A549 (cell line): Measurements from ENCODE around the gene ULK4. TPM values are rescaled to one million over a fixed set of nuclear protein-coding genes. Genes with fewer than 3 reads are reported as not detected.

Experiments used
- ATAC-seq, 2 experiments: fragments of 200-7000 bp in 1 of 2; fragments of >200 bp in 1 of 2; cut with Nextera tagmentation in 1 of 2; cut with Tn5 transposase in 1 of 2; 3 replicates each; pipeline versions ENCODE4 v1.8.0 to v1.9.1; 2018 to 2020; ENCODE audit warnings: mild to moderate bottlenecking in 1 of 2, moderate library complexity in 1 of 2
- CTCF ChIA-PET: fragments of 300-600 bp; sonication (Branson Sonifier 250); formaldehyde crosslinking; extraction: SDS; loops from one replicate; lab custom pipeline; 2021; ENCODE audit warnings: antibody characterized with exemption, inconsistent platforms; lab: Yijun Ruan, JAX
- POLR2A ChIA-PET: fragments of 350-600 bp; formaldehyde crosslinking; extraction: SDS; loops from one replicate; lab custom pipeline; 2021; ENCODE audit warnings: antibody characterized with exemption, inconsistent platforms; lab: Yijun Ruan, JAX
- DNase-seq, 2 experiments: peaks; one replicate each; pipeline versions ENCODE4 v3.0.0 to v3.0.0-alpha.2; 2011 to 2016; ENCODE audit warnings: low read depth in 1 of 2, low spot score in 1 of 2
- FAIRE-seq: peaks from 2 replicates; lab custom pipeline; 2011; peaks lifted over from hg19 to GRCh38; lab: Jason Lieb, UNC
- H3K27ac ChIP-seq, 2 experiments: fragments of >200 bp; sonication (Bioruptor Twin); formaldehyde crosslinking; 3 replicates each; pipeline ENCODE4 v1.5.1; 2016 to 2017
- H3K4me1 ChIP-seq: fragments of >200 bp; sonication (Bioruptor Twin); formaldehyde crosslinking; 3 replicates; pipeline ENCODE4 v1.6.1; 2016
- H3K4me2 ChIP-seq: fragments of >200 bp; sonication (Bioruptor Twin); formaldehyde crosslinking; 3 replicates; pipeline ENCODE4 v1.6.1; 2016
- H3K4me3 ChIP-seq: fragments of >200 bp; sonication (Bioruptor Twin); formaldehyde crosslinking; 3 replicates; pipeline ENCODE4 v1.5.1; 2016
- H3K9me3 ChIP-seq: fragments of >200 bp; sonication (Bioruptor Twin); formaldehyde crosslinking; 3 replicates; pipeline ENCODE4 v1.6.1; 2016
- BHLHE40 ChIP-seq: IDR thresholded peaks from 2 replicates; pipeline ENCODE4 v1.6.1; 2012; ENCODE audit warnings: low read depth, low read length, inconsistent platforms
- EHF ChIP-seq: fragments of 250-450 bp; sonication (Bioruptor Pico); IDR thresholded peaks from 2 replicates; pipeline ENCODE4 v1.5.0; 2020; ENCODE audit warnings: mild to moderate bottlenecking
- FOSB ChIP-seq: fragments of 250-450 bp; sonication (Bioruptor Pico); IDR thresholded peaks from 2 replicates; pipeline ENCODE4 v1.5.0; 2020; ENCODE audit warnings: mild to moderate bottlenecking, moderate library complexity
- FOXS1 ChIP-seq: fragments of 250-450 bp; sonication (Bioruptor Pico); IDR thresholded peaks from 2 replicates; pipeline ENCODE4 v1.5.0; 2020; ENCODE audit warnings: mild to moderate bottlenecking, moderate library complexity
- HOXB5 ChIP-seq: fragments of 250-450 bp; sonication (Bioruptor Pico); IDR thresholded peaks from 2 replicates; pipeline ENCODE4 v1.5.0; 2020; ENCODE audit warnings: mild to moderate bottlenecking, moderate library complexity
- KDM1A ChIP-seq: fragments of 200-600 bp; sonication (generic); IDR thresholded peaks from 2 replicates; pipeline ENCODE4 v1.6.1; 2016; ENCODE audit warnings: low read depth, mild to moderate bottlenecking
- KDM5A ChIP-seq: fragments of 200-600 bp; sonication (generic); IDR thresholded peaks from 2 replicates; pipeline ENCODE4 v1.6.1; 2016; ENCODE audit warnings: antibody characterized with exemption, mild to moderate bottlenecking
- MAZ ChIP-seq: fragments of 150-350 bp; IDR thresholded peaks from 2 replicates; pipeline ENCODE4 v1.6.1; 2014; ENCODE audit warnings: antibody characterized with exemption, low read depth, low read length, borderline replicate concordance
- POLR2A ChIP-seq: IDR thresholded peaks from 2 replicates; pipeline ENCODE4 v1.6.1; 2012; ENCODE audit warnings: mild to moderate bottlenecking, low read length
- RARB ChIP-seq: fragments of 250-450 bp; sonication (Bioruptor Pico); IDR thresholded peaks from 2 replicates; pipeline ENCODE4 v1.8.0; 2021; ENCODE audit warnings: mild to moderate bottlenecking, moderate library complexity
- RCOR1 ChIP-seq: fragments of 150-350 bp; IDR thresholded peaks from 2 replicates; pipeline ENCODE4 v1.6.1; 2014; ENCODE audit warnings: antibody characterized with exemption, low read length, low read depth
- RFX5 ChIP-seq: fragments of 450-650 bp; IDR thresholded peaks from 2 replicates; pipeline ENCODE4 v1.7.1; 2014; ENCODE audit warnings: antibody characterized with exemption, mild to moderate bottlenecking, moderate library complexity
- SREBF2 ChIP-seq: fragments of 450-650 bp; IDR thresholded peaks from 2 replicates; pipeline ENCODE4 v1.6.1; 2014; ENCODE audit warnings: mild to moderate bottlenecking, moderate library complexity
- TFCP2L1 ChIP-seq: fragments of 250-450 bp; sonication (Bioruptor Pico); IDR thresholded peaks from 2 replicates; pipeline ENCODE4 v1.5.0; 2021; ENCODE audit warnings: mild to moderate bottlenecking
- TP53 ChIP-seq: fragments of 250-450 bp; sonication (Bioruptor Pico); IDR thresholded peaks from 2 replicates; pipeline ENCODE4 v1.5.0; 2021; ENCODE audit warnings: mild to moderate bottlenecking, moderate library complexity
- ZSCAN20 ChIP-seq: fragments of 250-450 bp; sonication (Bioruptor Pico); IDR thresholded peaks from 2 replicates; pipeline ENCODE4 v1.8.0; 2022; ENCODE audit warnings: mild to moderate bottlenecking, moderate library complexity
- WGBS: methylation state at CpG from one replicate; pipeline ENCODE4 v1.1.6; 2017; ENCODE audit errors: missing lambda C conversion rate; 5-methylcytosine and 5-hydroxymethylcytosine counted together
- polyA plus RNA-seq, 4 experiments: library from polyadenylated mRNA; depleted of rRNA in 3 of 4; stranded (reverse); fragments of >200 nt; fragmentation: RNase III in 1 of 4; extraction: RNeasy Plus Mini Kit Qiagen cat#74134 plus additional on column Dnase treatment in 1 of 4; gene quantifications; 2 replicates in 3 of 4; 3 replicates in 1 of 4; pipeline ENCODE4 v1.2.3, GENCODE V29; 2011 to 2017
- TF ChIP-seq, protein P1 (sequence below): fragments of 150-350 bp; IDR thresholded peaks from 2 replicates; pipeline ENCODE4 v1.6.1; 2014; ENCODE audit warnings: low read depth, mild to moderate bottlenecking, low read length
- TF ChIP-seq, protein P2 (sequence below): IDR thresholded peaks from 2 replicates; pipeline ENCODE4 v1.6.1; 2012
- TF ChIP-seq, protein P3 (sequence below): fragments of >200 bp; sonication (Bioruptor Twin); formaldehyde crosslinking; IDR thresholded peaks from 2 replicates; pipeline ENCODE4 v1.6.1; 2016
- TF ChIP-seq, protein P4 (sequence below): fragments of 250-450 bp; sonication (Bioruptor Pico); IDR thresholded peaks from 2 replicates; pipeline ENCODE4 v1.5.0; 2021; ENCODE audit warnings: mild to moderate bottlenecking, moderate library complexity, borderline replicate concordance

Gene ULK4
- polyA plus RNA-seq, 2 of the 4 experiments (the other 2 are of a cell fraction) = 4.9 to 7.7 TPM

- H3K4me2 ChIP-seq = no peak overlapping the region
- TF ChIP-seq BHLHE40 (no peak), KDM5A (no peak), SREBF2 (no peak), MAZ (no peak), KDM1A (no peak), RARB (CRISPR knock-in tag) (no peak), ZSCAN20 (CRISPR knock-in tag) (no peak), TP53 (CRISPR knock-in tag) (no peak), RCOR1 (no peak), FOSB (CRISPR knock-in tag) (no peak), TFCP2L1 (CRISPR knock-in tag) (no peak), EHF (CRISPR knock-in tag) (no peak)
- TF ChIP-seq, protein P1, sequence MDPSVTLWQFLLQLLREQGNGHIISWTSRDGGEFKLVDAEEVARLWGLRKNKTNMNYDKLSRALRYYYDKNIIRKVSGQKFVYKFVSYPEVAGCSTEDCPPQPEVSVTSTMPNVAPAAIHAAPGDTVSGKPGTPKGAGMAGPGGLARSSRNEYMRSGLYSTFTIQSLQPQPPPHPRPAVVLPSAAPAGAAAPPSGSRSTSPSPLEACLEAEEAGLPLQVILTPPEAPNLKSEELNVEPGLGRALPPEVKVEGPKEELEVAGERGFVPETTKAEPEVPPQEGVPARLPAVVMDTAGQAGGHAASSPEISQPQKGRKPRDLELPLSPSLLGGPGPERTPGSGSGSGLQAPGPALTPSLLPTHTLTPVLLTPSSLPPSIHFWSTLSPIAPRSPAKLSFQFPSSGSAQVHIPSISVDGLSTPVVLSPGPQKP = no peak
- TF ChIP-seq, protein P2, sequence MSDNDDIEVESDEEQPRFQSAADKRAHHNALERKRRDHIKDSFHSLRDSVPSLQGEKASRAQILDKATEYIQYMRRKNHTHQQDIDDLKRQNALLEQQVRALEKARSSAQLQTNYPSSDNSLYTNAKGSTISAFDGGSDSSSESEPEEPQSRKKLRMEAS = no peak
- no peak overlapping the region for H3K4me3 ChIP-seq
- H3K9me3 ChIP-seq = no peaks in the 10 kb centered on the region
- no peaks in the 10 kb centered on the region for H3K4me1 ChIP-seq
- no peak overlapping the region for H3K27ac ChIP-seq
- CTCF ChIA-PET = no interaction called here
- FAIRE-seq (no peak), DNase-seq (no peak), ATAC-seq (no peak)
- POLR2A ChIA-PET = no interaction called here
- WGBS = 71% methylated on average over 1 of the region's 2 CpGs
These were observed 387.0 kb downstream of the ULK4 start for GRCh38 chr3:41574900-41575299.

- ChIA-PET POLR2A (no interaction called here), CTCF (no interaction called here)
- Histone ChIP-seq H3K9me3 (no peaks in the 10 kb centered on the region), H3K27ac (no peak overlapping the region), H3K4me1 (no peaks in the 10 kb centered on the region), H3K4me2 (no peak overlapping the region), H3K4me3 (no peak overlapping the region)
- FAIRE-seq (no peak), ATAC-seq (no peak), DNase-seq (no peak)
- no peak for TF ChIP-seq FOXS1 (CRISPR knock-in tag)
- TF ChIP-seq, protein P3, sequence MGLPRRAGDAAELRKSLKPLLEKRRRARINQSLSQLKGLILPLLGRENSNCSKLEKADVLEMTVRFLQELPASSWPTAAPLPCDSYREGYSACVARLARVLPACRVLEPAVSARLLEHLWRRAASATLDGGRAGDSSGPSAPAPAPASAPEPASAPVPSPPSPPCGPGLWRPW = no peak
- no peak for TF ChIP-seq HOXB5 (CRISPR knock-in tag)
- TF ChIP-seq POLR2A = no peak
- 74% methylated on average over 4 of the region's 4 CpGs for WGBS
These were observed 388.3 kb downstream of the ULK4 start for GRCh38 chr3:41573591-41573990.

DNA sequence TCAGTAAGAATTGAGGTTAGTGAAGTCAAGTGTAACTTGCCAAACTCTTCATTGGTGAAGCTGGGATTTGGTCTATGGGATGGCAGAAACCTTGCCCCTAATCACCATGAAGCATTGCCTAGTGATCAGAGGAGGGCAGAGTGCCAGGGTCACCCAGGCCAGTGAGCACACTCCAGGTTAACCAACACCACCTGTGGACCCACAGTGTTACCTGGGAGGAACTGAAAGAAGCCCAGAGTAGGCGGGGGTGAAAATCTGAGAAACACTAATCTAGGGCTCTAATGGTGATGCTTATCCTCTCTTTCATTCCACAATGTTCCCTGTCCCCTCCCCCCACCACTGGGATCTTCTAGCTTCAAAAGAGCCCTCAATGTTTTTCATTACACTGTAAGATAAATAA lies 389.8 kb downstream of the ULK4 start:
- TF ChIP-seq FOXS1 (CRISPR knock-in tag) (no peak), TP53 (CRISPR knock-in tag) (no peak), RFX5 (no peak), EHF (CRISPR knock-in tag) (no peak), MAZ (no peak), BHLHE40 (no peak)
- TF ChIP-seq, protein P4, sequence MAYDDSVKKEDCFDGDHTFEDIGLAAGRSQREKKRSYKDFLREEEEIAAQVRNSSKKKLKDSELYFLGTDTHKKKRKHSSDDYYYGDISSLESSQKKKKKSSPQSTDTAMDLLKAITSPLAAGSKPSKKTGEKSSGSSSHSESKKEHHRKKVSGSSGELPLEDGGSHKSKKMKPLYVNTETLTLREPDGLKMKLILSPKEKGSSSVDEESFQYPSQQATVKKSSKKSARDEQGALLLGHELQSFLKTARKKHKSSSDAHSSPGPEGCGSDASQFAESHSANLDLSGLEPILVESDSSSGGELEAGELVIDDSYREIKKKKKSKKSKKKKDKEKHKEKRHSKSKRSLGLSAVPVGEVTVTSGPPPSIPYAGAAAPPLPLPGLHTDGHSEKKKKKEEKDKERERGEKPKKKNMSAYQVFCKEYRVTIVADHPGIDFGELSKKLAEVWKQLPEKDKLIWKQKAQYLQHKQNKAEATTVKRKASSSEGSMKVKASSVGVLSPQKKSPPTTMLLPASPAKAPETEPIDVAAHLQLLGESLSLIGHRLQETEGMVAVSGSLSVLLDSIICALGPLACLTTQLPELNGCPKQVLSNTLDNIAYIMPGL (CRISPR knock-in tag) = no peak
- TF ChIP-seq, protein P1 = no peak
- CTCF ChIA-PET = interaction anchor here (0.6 kb wide), 2 partner anchors 48 to 853 kb away, joined by 3 to 4 read pairs; no protein-coding TSS in a partner anchor

More for the DNA sequence above, 389.8 kb downstream of the ULK4 start:
- POLR2A ChIA-PET = interaction anchor here (0.6 kb wide), 1 partner anchor 737 kb away, joined by 4 read pairs; no protein-coding TSS in a partner anchor
- Histone ChIP-seq H3K4me2 (no peak overlapping the region), H3K4me1 (no peaks in the 10 kb centered on the region), H3K9me3 (no peaks in the 10 kb centered on the region), H3K27ac (no peak overlapping the region), H3K4me3 (no peak overlapping the region)
- no peak for FAIRE-seq
- no peak for DNase-seq
- no peak for ATAC-seq
- 100% methylated on average over 1 of the region's 1 CpG for WGBS
